Activated CD4-positive, alpha-beta T cell treated with anti-CD3 and anti-CD28 coated beads, Interleukin-2, amount 10 ng/mL, durations not matched to agents 7 days and 5 days (primary cell): Measurements from ENCODE around the gene EMX2. TPM values are rescaled to one million over a fixed set of nuclear protein-coding genes. Genes with fewer than 3 reads are reported as not detected.

Experiments used
- CTCF ChIA-PET: fragments of 350-600 bp; sonication (Branson Sonifier 250); formaldehyde crosslinking; loops from one replicate; lab custom pipeline; 2021; ENCODE audit warnings: antibody characterized with exemption; lab: Charles Lee
- POLR2A ChIA-PET: fragments of 350-600 bp; sonication (Branson Sonifier 250); formaldehyde crosslinking; loops from one replicate; lab custom pipeline; 2021; ENCODE audit warnings: antibody characterized with exemption; lab: Charles Lee
- DNase-seq: peaks from one replicate; pipeline ENCODE4 v3.0.0-alpha.2; 2020
- H3K27ac Mint-ChIP-seq: one replicate; pipeline ENCODE4 v1.8.0; 2021; ENCODE audit warnings: mild to moderate bottlenecking, moderate library complexity, mixed read lengths
- H3K27me3 Mint-ChIP-seq: one replicate; pipeline ENCODE4 v1.8.0; 2021; ENCODE audit warnings: mixed read lengths
- H3K36me3 Mint-ChIP-seq: one replicate; pipeline ENCODE4 v1.8.0; 2021; ENCODE audit warnings: low read depth, mixed read lengths
- H3K4me1 Mint-ChIP-seq: one replicate; pipeline ENCODE4 v1.8.0; 2021; ENCODE audit warnings: mixed read lengths
- H3K4me3 Mint-ChIP-seq: one replicate; pipeline ENCODE4 v1.8.0; 2021; ENCODE audit warnings: mild to moderate bottlenecking, moderate library complexity, mixed read lengths
- H3K9me3 Mint-ChIP-seq: one replicate; pipeline ENCODE4 v1.8.0; 2021; ENCODE audit warnings: mixed read lengths
- total RNA-seq, 2 experiments: library from RNA; stranded (reverse); gene quantifications; one replicate each; pipeline ENCODE4 v1.2.3, GENCODE V29; 2021

EMX2 gene
- total RNA-seq, 2 experiments from 2014 or later, result not detected

GRCh38 chr10:117541909-117542705, 439 bp upstream of the EMX2 start:
- Mint-ChIP-seq H3K27me3 (peaks cover 84% of the 10 kb centered on the region), H3K4me1 (peaks cover 14% of the 10 kb centered on the region), H3K36me3 (peaks cover 2% of the 10 kb centered on the region), H3K4me3 (no peak overlapping the region), H3K27ac (peak overlapping the region; percentile 36), H3K9me3 (no peaks in the 10 kb centered on the region)
- POLR2A ChIA-PET, result no interaction called here
- CTCF ChIA-PET, result interaction anchor here (1.2 kb wide), 1 partner anchor 10 kb away, joined by 3 read pairs; no protein-coding TSS in a partner anchor
- DNase-seq, result no peak

GRCh38 chr10:117543225-117544003, 868 bp downstream of the EMX2 start:
- H3K27me3 Mint-ChIP-seq, result peaks cover 87% of the 10 kb centered on the region
- peaks cover 4% of the 10 kb centered on the region for H3K36me3 Mint-ChIP-seq
- ChIA-PET POLR2A (no interaction called here), CTCF (no interaction called here)
- H3K4me3 Mint-ChIP-seq, result peak overlapping the region; percentile 16
- peaks cover 17% of the 10 kb centered on the region for H3K4me1 Mint-ChIP-seq
- no peak for DNase-seq
- H3K27ac Mint-ChIP-seq, result no peak overlapping the region
- no peaks in the 10 kb centered on the region for H3K9me3 Mint-ChIP-seq

GRCh38 chr10:117544004-117544701, 1.6 kb downstream of the EMX2 start:
- Mint-ChIP-seq H3K9me3 (no peaks in the 10 kb centered on the region), H3K4me1 (peaks cover 17% of the 10 kb centered on the region), H3K4me3 (peak overlapping the region; percentile 64), H3K27ac (peak overlapping the region; percentile 81), H3K36me3 (peaks cover 4% of the 10 kb centered on the region), H3K27me3 (peaks cover 86% of the 10 kb centered on the region)
- no peak for DNase-seq
- ChIA-PET CTCF (no interaction called here), POLR2A (no interaction called here)

GRCh38 chr10:117544711-117545140, 2.2 kb downstream of the EMX2 start:
- peak overlapping the region; percentile 81 for H3K27ac Mint-ChIP-seq
- H3K9me3 Mint-ChIP-seq, result no peaks in the 10 kb centered on the region
- no peak for DNase-seq
- H3K36me3 Mint-ChIP-seq, result peaks cover 4% of the 10 kb centered on the region
- POLR2A ChIA-PET, result no interaction called here
- CTCF ChIA-PET, result no interaction called here
- H3K27me3 Mint-ChIP-seq, result peaks cover 86% of the 10 kb centered on the region
- peaks cover 17% of the 10 kb centered on the region for H3K4me1 Mint-ChIP-seq
- H3K4me3 Mint-ChIP-seq, result peak overlapping the region; percentile 64

- peaks cover 17% of the 10 kb centered on the region for H3K4me1 Mint-ChIP-seq
- ChIA-PET POLR2A (no interaction called here), CTCF (interaction anchor here (1.6 kb wide), 1 partner anchor 9 kb away, joined by 4 read pairs; no protein-coding TSS in a partner anchor)
- no peaks in the 10 kb centered on the region for H3K9me3 Mint-ChIP-seq
- H3K27ac Mint-ChIP-seq, result peak overlapping the region; percentile 41
- peaks cover 86% of the 10 kb centered on the region for H3K27me3 Mint-ChIP-seq
- H3K4me3 Mint-ChIP-seq, result no peak overlapping the region
- DNase-seq, result no peak
- H3K36me3 Mint-ChIP-seq, result peaks cover 4% of the 10 kb centered on the region
Observed at GRCh38 chr10:117545141-117546019, 2.8 kb downstream of the EMX2 start.

GRCh38 chr10:117546020-117546580, 3.6 kb downstream of the EMX2 start:
- peak overlapping the region; percentile 41 for H3K27ac Mint-ChIP-seq
- H3K4me3 Mint-ChIP-seq, result no peak overlapping the region
- H3K4me1 Mint-ChIP-seq, result peaks cover 17% of the 10 kb centered on the region
- H3K27me3 Mint-ChIP-seq, result peaks cover 86% of the 10 kb centered on the region
- ChIA-PET POLR2A (no interaction called here), CTCF (interaction anchor here (1.6 kb wide), 1 partner anchor 9 kb away, joined by 4 read pairs; no protein-coding TSS in a partner anchor)
- no peaks in the 10 kb centered on the region for H3K9me3 Mint-ChIP-seq
- peaks cover 4% of the 10 kb centered on the region for H3K36me3 Mint-ChIP-seq
- no peak for DNase-seq

GRCh38 chr10:117546581-117547015, 4.1 kb downstream of the EMX2 start:
- peaks cover 86% of the 10 kb centered on the region for H3K27me3 Mint-ChIP-seq
- no peaks in the 10 kb centered on the region for H3K9me3 Mint-ChIP-seq
- ChIA-PET CTCF (interaction anchor here (1.6 kb wide), 1 partner anchor 10 kb away, joined by 4 read pairs; no protein-coding TSS in a partner anchor), POLR2A (no interaction called here)
- DNase-seq, result no peak
- peaks cover 16% of the 10 kb centered on the region for H3K4me1 Mint-ChIP-seq
- H3K27ac Mint-ChIP-seq, result no peak overlapping the region
- peaks cover 4% of the 10 kb centered on the region for H3K36me3 Mint-ChIP-seq
- no peak overlapping the region for H3K4me3 Mint-ChIP-seq

GRCh38 chr10:117547016-117547715, 4.6 kb downstream of the EMX2 start:
- H3K9me3 Mint-ChIP-seq, result no peaks in the 10 kb centered on the region
- peaks cover 4% of the 10 kb centered on the region for H3K36me3 Mint-ChIP-seq
- H3K27ac Mint-ChIP-seq, result no peak overlapping the region
- CTCF ChIA-PET, result interaction anchor here (1.6 kb wide), 1 partner anchor 10 kb away, joined by 4 read pairs; no protein-coding TSS in a partner anchor
- no peak for DNase-seq
- H3K4me3 Mint-ChIP-seq, result no peak overlapping the region
- peaks cover 16% of the 10 kb centered on the region for H3K4me1 Mint-ChIP-seq
- POLR2A ChIA-PET, result no interaction called here
- H3K27me3 Mint-ChIP-seq, result peaks cover 86% of the 10 kb centered on the region

- ChIA-PET CTCF (no interaction called here), POLR2A (no interaction called here)
- H3K27ac Mint-ChIP-seq, result peak overlapping the region; percentile 50
- no peak for DNase-seq
- H3K27me3 Mint-ChIP-seq, result peaks cover 90% of the 10 kb centered on the region
- H3K4me1 Mint-ChIP-seq, result peaks cover 19% of the 10 kb centered on the region
- H3K4me3 Mint-ChIP-seq, result no peak overlapping the region
- no peaks in the 10 kb centered on the region for H3K9me3 Mint-ChIP-seq
- peaks cover 8% of the 10 kb centered on the region for H3K36me3 Mint-ChIP-seq
Observed at GRCh38 chr10:117547716-117548668, 5.4 kb downstream of the EMX2 start.

- no peak for DNase-seq
- CTCF ChIA-PET, result no interaction called here
- H3K4me1 Mint-ChIP-seq, result peaks cover 22% of the 10 kb centered on the region
- POLR2A ChIA-PET, result no interaction called here
- H3K27me3 Mint-ChIP-seq, result peaks cover 88% of the 10 kb centered on the region
- H3K36me3 Mint-ChIP-seq, result peaks cover 8% of the 10 kb centered on the region
- H3K4me3 Mint-ChIP-seq, result no peak overlapping the region
- H3K27ac Mint-ChIP-seq, result no peak overlapping the region
- no peaks in the 10 kb centered on the region for H3K9me3 Mint-ChIP-seq
Observed at GRCh38 chr10:117549100-117549585, 6.6 kb downstream of the EMX2 start.
